Brain microvascular endothelial cell (primary cell): ENCODE measurements around the gene CCL18.

Experiments used
- DNase-seq: peaks from one replicate; pipeline ENCODE4 v3.0.0-alpha.2; 2020
- H3K27ac ChIP-seq: fragments of 250-450 bp; sonication (Bioruptor Pico); 2 replicates; pipeline ENCODE4 v1.5.1; 2020; ENCODE audit warnings: mild to moderate bottlenecking, moderate library complexity
- H3K27me3 ChIP-seq: fragments of 250-450 bp; sonication (Bioruptor Pico); replicated peaks from 2 replicates; pipeline ENCODE4 v1.5.1; 2020; ENCODE audit warnings: mild to moderate bottlenecking
- H3K36me3 ChIP-seq: fragments of 250-450 bp; sonication (Bioruptor Pico); replicated peaks from 2 replicates; pipeline ENCODE4 v1.5.1; 2020; ENCODE audit warnings: mild to moderate bottlenecking
- H3K4me3 ChIP-seq: 2 replicates; pipeline ENCODE4 v1.5.1; 2011; ENCODE audit warnings: low read depth, mild to moderate bottlenecking, control low read depth, low read length, moderate library complexity
- CTCF ChIP-seq: IDR thresholded peaks from 2 replicates; pipeline ENCODE4 v1.5.1; 2011; ENCODE audit warnings: low read depth, mild to moderate bottlenecking, moderate library complexity, low read length, control low read depth, inconsistent platforms; ENCODE audit errors: missing control alignments
- in situ Hi-C: cut with HindIII; loops from 2 replicates; pipeline ENCODE4 v1.10.0; 2017; ENCODE audit warnings: low sequenced_read_pairs, low pct_ligation_motif_present

Gene CCL18

GRCh38 chr17:36066365-36066985 is 2.4 kb downstream of the CCL18 start:
- H3K27ac ChIP-seq = no peak overlapping the region
- no peaks in the 10 kb centered on the region for H3K27me3 ChIP-seq
- TF ChIP-seq CTCF = no peak
- in situ Hi-C loops = no loop called here
- no peak for DNase-seq
- no peaks in the 10 kb centered on the region for H3K36me3 ChIP-seq
- H3K4me3 ChIP-seq = no peak overlapping the region

DNA sequence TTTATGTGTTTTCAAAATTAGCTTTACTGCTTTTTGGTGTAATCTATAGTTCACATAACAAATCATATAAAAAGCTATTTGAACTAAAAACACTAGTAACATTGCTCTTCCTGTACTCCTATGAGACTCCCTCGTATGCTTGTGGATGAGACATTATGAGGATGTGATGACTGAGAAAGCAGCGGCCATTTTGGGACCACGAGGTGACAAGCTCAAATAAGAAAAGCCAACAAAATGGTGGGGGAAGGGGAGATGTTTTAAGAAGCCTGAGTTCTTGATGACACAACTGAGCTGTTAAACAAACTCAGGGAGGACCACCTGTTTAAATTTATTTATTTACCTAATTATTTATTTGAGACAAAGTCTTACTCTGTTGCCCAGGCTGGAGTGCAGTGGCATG is 4.5 kb downstream of the CCL18 start:
- DNase-seq = no peak
- in situ Hi-C loops = no loop called here

DNA sequence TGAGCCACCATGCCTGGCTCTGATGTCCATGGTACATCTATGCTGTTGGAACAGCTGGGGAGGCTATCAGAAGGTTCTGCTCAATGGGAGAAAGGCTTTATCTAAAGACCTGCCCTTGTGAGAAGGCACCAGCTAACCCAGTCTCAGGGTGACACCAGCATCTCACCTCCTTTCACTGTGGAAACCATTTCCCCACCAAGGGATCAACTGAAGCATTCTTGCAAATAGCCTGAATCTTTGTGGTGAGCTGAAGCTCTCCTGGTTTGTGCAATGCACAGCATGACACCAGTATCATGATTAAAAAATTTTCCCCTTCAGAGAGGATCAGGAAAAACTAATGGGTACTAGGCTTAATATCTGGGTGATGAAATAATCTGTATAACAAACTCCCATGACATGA is 5.1 kb downstream of the CCL18 start:
- no peak for TF ChIP-seq CTCF
- no peak for DNase-seq
- in situ Hi-C loops = no loop called here

More for the DNA sequence above, 4.5 kb downstream of the CCL18 start:
- H3K27ac ChIP-seq = no peak overlapping the region
- H3K27me3 ChIP-seq = no peaks in the 10 kb centered on the region
- no peaks in the 10 kb centered on the region for H3K36me3 ChIP-seq
- H3K4me3 ChIP-seq = no peak overlapping the region
- TF ChIP-seq CTCF = no peak

DNA sequence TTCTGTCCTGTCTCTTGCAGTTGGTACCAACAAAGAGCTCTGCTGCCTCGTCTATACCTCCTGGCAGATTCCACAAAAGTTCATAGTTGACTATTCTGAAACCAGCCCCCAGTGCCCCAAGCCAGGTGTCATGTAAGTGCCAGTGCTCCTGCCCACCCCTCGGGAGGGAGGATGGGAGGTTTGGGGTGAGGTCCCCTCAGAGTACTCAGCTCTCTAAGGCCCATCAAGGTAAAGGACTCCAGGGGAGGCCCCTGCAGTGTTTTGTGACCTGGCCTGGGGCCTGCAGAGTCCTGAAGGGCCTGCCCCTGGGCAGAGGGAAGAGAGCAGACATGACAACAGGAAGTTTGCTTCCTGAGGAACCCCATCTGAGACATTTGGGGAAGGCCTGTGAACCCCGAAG is 6.4 kb downstream of the CCL18 start:
- H3K4me3 ChIP-seq = no peak overlapping the region
- no peak for TF ChIP-seq CTCF
- no peak overlapping the region for H3K27ac ChIP-seq
- DNase-seq = no peak
- H3K36me3 ChIP-seq = no peaks in the 10 kb centered on the region
- in situ Hi-C loops = no loop called here
- H3K27me3 ChIP-seq = no peaks in the 10 kb centered on the region

More for the DNA sequence above, 5.1 kb downstream of the CCL18 start:
- Histone ChIP-seq H3K36me3 (no peaks in the 10 kb centered on the region), H3K4me3 (no peak overlapping the region), H3K27me3 (no peaks in the 10 kb centered on the region), H3K27ac (no peak overlapping the region)

GRCh38 chr17:36071751-36072150 is 7.7 kb downstream of the CCL18 start:
- DNase-seq = no peak
- TF ChIP-seq CTCF = no peak
- Histone ChIP-seq H3K27ac (no peak overlapping the region), H3K27me3 (no peaks in the 10 kb centered on the region), H3K36me3 (no peaks in the 10 kb centered on the region), H3K4me3 (no peak overlapping the region)
- in situ Hi-C loops = no loop called here
